Inflammatory macrophage treated with lipopolysaccharide for 1 hour (primary cell): Measurements from ENCODE around the gene NSL1.
"Not testable (repeated sequence)": the region's sequence is repeated elsewhere in the genome, so short reads cannot be mapped to it uniquely, and the experiment has no call there.

ENCODE experiments used
- DNase-seq, 2 donors: peaks; one replicate each; pipeline ENCODE4 v3.0.0-alpha.2; 2020 to 2022

Gene NSL1

DNA sequence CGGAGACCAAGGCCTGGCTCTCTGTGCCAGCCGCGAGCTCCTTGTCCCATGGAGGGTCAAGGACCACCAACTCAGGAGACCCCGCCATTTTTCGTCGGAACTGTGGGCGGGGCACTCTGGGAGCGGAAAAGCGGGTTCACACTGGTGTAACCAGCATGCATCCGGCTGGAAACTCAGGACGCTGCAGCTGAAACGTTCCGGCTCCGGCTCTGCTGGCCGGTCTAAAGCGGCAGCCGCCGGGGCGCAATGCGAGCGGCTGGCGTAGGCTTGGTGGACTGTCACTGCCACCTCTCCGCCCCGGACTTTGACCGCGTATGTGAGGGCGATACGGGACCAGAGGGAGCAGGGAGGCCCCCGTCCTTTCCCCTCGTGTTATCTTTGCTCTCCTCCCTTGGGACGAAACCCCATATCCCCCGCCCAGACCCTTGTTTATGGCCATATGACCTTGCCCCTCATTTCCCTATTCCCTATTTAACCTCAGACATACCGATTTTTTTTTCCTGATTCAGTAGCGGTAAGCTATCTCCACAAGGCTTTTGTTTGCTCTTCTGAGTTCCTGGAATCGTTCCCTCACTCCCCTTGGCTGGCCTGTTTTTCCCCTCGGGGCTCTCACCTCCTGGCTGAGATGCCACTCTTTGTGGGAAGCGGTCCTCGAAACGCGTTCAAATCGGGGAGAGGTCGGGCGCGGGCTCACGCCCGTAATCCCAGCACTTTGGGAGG is at the start of gene NSL1, which contains the start of gene TATDN3:
TSS of gene NSL1 (minus strand) at position 102 of the 720 bp plus-strand sequence. CDS start at position 88, 14 bp downstream.
TSS of gene TATDN3 (plus strand) at position 219 of the 720 bp plus-strand sequence. CDS start at position 247, 28 bp downstream.
- DNase-seq: peak; percentile 88 to 100

GRCh38 chr1:212838145-212838544 is 46.6 kb upstream of the NSL1 start:
- DNase-seq: no peak

DNA sequence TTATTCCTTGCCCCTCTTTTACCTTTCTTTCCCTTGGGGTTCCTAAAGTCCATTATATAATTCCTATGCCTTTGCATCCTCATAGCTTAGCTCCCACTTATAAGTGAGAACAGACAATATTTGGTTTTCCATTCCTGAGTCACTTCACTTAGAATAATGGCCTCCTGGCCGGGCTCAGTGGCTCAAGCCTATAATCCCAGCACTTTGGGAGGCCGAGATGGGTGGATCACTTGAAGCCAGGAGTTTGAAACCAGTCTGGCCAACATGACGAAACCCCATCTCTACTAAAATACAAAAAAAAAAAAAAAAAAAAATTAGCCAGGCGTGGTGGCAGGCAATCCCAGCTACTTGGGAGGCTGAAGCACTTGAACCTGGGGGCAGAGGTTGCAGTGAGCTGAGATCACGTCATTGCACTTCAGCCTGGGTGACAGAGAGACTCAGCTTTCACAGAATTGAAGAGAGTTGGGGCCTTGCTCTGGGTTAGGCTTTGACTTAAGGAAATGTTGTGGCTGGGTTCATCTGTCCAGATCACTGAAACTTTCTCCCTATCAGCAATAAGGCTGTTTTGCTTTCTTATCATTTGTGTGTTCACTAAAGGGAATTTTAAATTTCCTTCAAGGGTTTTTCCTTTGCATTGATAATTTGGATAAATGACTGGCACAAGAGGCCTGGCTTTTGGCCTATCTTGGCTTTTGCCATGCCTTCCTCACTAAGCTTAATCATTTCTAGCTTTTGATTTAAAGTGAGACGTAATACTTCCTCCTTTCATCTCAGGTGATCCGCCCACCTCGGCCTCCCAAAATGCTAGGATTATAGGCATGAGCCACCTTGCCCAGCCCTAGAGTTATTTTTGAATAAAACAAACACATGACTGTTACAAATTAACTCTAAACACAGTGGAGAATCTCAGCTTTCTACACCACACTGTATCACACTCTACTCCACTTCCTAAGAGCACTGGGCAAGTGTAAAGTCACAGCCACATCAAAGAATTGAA is 41.9 kb upstream of the NSL1 start:
- DNase-seq: not testable (repeated sequence)

GRCh38 chr1:212828395-212828794 is 36.8 kb upstream of the NSL1 start:
- no peak for DNase-seq

- DNase-seq: no peak
Measured at GRCh38 chr1:212827831-212828278, 36.3 kb upstream of the NSL1 start.

- DNase-seq: no peak
Measured at GRCh38 chr1:212827171-212827776, 35.7 kb upstream of the NSL1 start.

- no peak for DNase-seq
Measured at GRCh38 chr1:212825798-212826452, 34.3 kb upstream of the NSL1 start.

DNA sequence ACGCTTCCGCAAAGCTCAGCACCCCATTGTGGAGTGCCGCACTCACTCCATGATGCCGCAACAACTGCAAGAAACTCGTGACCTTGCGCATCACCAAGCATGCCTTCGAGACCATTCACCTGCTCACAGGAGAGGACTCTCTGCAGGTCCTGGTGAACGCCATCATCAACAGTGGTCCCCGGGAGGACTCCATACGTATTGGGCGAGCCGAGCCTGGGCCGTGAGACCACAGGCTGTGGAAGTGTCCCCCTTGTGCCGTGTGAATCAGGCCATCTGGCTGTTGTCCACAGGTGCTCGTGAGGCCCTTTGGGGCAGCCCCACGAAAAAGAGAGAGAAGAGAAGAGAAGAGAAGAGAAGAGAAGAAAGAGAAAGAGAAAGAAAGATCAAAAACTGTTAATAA is 32.6 kb upstream of the NSL1 start:
- no peak for DNase-seq

GRCh38 chr1:212822956-212823355 is 31.4 kb upstream of the NSL1 start:
- no peak for DNase-seq

GRCh38 chr1:212820969-212821368 is 29.4 kb upstream of the NSL1 start:
- DNase-seq: no peak

GRCh38 chr1:212819726-212820125 is 28.1 kb upstream of the NSL1 start:
- peak; percentile 82 to 87 for DNase-seq

DNA sequence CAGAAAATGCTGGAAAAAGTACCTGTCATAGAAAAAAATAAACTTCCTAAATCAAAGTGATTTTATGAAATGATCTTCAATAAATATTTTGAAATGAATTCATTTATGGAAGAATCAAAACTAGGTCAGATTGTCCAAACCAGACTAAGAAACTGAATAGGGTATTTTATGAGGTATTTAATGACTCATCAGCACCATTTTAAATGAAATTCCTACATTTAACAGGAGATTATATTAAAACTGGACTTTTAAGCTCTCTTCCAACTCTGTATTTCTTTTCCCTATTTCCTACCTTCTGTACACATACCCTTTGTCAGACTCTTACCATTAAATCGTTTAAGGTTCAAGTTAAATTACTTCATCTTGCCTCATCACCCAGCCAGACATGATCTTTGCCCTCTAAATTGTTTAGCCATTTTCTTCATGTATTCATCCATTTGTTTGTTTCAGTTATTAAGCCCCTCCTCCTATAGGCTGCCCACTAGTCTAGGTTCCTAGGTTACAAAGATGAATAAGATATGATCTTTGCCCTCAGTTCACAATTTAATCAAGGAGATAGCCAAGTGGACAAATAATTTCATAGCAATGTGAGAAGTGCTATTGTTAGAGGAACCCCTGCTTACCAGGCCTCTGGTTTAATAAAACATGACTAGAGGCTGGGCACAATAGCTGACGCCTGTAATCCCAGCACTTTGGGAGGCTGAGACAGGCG is 25.1 kb upstream of the NSL1 start:
- DNase-seq: no peak

DNA sequence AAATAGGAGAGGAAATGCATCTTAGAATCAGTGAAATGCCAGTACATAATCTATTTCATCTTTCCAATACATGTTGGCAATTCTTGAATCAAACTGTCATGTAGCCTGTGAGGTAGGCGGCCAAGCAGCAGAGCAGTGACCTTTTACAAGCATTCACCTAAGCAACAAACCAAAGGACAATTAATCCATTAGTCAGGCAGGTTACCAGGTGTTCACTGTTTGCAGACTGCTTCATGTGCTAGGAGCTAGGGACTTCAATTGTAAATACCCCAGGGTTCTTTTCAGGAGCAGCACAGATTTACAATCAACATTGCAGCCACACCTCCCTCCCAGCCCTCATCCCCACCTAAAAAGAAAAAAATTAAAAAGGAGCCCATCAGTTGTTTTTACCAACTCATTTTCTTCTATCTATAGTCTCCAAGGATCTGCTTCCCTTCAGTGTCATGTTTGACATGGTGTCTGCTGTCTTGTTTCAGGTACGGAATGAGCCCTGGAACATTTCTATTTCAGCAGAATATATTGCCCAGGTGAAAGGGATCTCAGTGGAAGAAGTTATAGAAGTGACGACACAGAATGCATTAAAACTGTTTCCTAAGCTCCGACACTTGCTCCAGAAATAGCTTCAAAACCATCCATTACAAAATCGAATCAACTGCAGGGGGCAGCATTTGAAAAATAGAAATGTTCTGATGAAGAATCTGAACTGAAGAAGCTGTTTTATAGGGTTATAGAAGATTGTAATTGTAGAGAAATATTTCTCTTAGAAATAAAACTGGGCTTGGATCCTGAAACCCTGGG is 23.2 kb upstream of the NSL1 start:
- DNase-seq: peak in 1 of 2 donors; percentile 60

GRCh38 chr1:212805767-212806166 is 14.2 kb upstream of the NSL1 start:
- no peak for DNase-seq

DNA sequence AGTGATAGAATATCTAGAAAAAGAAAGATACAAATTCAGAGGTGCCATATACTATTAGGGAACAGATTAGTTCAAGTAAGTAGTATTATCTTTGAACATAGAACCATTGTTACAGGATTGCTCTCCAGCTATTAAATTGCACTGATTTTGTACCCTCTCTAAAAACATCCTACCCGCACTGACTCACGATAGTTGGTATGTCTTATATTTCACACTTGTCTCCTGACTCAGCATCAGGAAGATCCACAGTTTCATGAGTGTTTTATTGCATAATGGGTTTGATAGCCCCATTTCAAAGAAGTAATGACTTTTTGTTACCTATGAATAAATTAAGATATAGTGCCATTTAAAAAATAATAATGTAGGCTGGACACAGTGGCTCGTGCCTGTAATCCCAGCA is 6.1 kb upstream of the NSL1 start:
- no peak for DNase-seq

DNA sequence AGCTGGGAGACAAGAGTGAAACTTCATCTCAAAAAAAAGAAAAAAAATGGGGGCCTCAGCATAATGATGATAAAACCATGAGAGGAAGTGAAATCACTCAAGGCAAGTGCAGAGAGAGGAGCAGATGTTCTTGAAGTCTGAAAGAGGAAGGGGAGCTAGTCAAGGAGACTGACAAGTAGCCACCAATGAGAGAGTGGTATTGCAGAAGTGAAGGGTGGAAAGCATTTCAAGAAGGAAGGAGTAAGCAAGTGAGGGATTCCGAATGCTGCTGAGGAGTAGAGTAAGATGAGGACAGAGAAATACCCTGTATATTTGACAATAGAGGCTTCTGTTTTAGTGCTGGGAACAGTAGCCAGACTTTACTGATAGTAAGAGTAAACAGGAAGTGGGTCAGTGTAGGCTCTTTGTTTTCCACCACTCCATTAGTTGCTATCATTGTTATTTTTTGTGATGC is 3.0 kb upstream of the NSL1 start:
- DNase-seq: peak; percentile 74 to 80

DNA sequence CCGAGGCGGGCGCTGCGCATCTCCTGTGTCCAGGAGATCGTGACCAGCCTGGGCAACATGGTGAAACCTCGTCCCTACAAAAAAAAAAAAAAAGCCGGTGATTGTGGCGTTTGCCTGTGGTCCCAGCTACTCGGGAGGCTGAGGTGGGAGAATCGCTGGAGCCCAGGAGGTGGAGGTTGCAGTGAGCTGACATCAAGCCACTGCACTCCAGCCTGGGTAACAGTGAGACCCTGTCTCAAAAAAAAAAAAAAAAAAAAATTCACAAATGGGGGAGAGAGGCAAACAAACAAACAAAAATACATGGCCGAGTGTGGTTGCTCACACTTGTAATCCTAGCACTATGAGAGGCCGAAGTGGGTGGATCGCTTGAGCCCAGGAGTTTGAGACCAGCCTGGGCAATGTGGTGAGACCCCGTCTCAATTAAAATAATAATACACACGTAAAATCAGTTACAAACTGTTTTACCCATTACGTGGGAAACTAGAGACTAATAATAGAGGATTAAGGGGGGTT is 875 bp upstream of the NSL1 start:
- DNase-seq: no peak

- DNase-seq: peak; percentile 64 to 65
Measured at GRCh38 chr1:212791261-212791675, 309 bp downstream of the NSL1 start.

- DNase-seq: no peak
Measured at GRCh38 chr1:212785871-212786270, 5.7 kb downstream of the NSL1 start.

GRCh38 chr1:212783976-212784375 is 7.6 kb downstream of the NSL1 start:
- DNase-seq: no peak
